ENCODE data around the gene PRSS27.

The PRSS27 gene

GRCh38 chr16:2720064-2720457 lies at the start of gene PRSS27:
Gene PRSS27, minus strand, starts transcription at chr16:2720224. Its CDS starts 64 bp downstream, at chr16:2720160.
- DNase-seq (ENCODE audit: low read depth in 3 of 3): no peak

- DNase-seq (ENCODE audit: low read depth in 3 of 3): no peak
Observed at GRCh38 chr16:2769675-2770056, 49.6 kb upstream of the PRSS27 start.

- no peak for DNase-seq (ENCODE audit: low read depth in 3 of 3)
Observed at GRCh38 chr16:2769100-2769529, 49.1 kb upstream of the PRSS27 start.

GRCh38 chr16:2768403-2769089 lies 48.5 kb upstream of the PRSS27 start:
- no peak for DNase-seq (ENCODE audit: low read depth in 3 of 3)

GRCh38 chr16:2767891-2768290 lies 47.9 kb upstream of the PRSS27 start:
- no peak for DNase-seq (ENCODE audit: low read depth in 3 of 3)

- no peak for DNase-seq (ENCODE audit: low read depth in 3 of 3)
Observed at GRCh38 chr16:2767140-2767731, 47.2 kb upstream of the PRSS27 start.

DNA sequence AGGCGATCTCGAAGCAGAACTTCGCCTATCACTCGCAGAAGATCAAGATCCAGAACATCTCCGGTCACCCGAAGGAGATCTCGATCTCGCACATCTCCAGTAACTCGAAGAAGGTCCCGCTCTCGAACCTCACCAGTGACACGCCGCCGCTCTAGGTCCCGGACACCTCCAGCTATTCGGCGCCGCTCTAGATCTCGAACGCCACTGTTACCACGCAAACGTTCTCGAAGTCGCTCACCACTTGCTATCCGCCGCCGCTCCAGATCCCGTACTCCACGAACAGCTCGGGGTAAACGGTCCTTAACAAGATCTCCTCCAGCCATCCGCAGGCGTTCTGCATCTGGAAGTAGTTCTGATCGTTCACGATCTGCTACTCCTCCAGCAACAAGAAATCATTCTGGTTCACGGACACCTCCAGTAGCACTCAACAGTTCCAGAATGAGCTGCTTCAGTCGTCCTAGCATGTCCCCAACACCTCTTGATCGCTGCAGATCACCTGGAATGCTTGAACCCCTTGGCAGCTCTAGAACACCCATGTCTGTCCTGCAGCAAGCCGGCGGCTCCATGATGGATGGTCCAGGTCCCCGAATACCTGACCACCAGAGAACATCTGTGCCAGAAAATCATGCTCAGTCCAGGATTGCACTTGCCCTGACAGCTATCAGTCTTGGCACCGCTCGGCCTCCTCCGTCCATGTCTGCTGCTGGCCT lies 46.6 kb upstream of the PRSS27 start:
- no peak for DNase-seq (ENCODE audit: low read depth in 3 of 3)

DNA sequence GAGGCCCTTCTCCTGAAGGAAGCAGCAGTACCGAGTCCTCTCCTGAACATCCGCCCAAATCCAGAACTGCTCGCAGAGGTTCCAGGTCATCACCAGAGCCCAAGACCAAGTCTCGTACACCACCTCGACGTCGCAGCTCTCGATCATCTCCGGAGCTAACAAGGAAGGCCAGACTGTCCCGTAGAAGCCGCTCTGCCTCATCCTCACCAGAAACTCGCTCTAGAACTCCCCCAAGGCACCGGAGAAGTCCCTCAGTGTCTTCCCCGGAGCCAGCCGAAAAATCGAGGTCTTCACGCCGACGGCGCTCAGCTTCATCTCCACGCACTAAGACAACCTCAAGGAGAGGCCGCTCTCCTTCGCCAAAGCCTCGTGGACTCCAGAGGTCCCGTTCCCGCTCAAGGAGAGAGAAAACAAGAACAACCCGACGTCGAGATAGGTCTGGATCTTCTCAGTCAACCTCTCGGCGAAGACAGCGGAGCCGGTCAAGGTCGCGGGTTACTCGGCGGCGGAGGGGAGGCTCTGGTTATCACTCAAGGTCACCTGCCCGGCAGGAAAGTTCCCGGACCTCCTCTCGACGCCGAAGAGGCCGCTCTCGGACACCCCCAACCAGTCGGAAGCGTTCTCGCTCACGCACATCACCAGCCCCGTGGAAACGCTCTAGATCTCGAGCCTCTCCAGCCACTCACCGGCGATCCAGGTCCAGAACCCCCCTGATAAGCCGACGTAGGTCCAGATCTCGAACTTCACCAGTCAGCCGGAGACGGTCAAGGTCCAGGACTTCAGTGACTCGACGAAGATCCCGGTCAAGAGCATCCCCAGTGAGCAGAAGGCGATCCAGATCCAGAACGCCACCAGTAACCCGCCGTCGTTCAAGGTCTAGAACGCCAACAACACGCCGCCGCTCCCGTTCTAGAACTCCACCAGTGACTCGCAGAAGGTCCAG lies 45.7 kb upstream of the PRSS27 start:
- DNase-seq (ENCODE audit: low read depth in 3 of 3): no peak

- no peak for DNase-seq (ENCODE audit: low read depth in 3 of 3)
Observed at GRCh38 chr16:2764718-2765117, 44.7 kb upstream of the PRSS27 start.

DNA sequence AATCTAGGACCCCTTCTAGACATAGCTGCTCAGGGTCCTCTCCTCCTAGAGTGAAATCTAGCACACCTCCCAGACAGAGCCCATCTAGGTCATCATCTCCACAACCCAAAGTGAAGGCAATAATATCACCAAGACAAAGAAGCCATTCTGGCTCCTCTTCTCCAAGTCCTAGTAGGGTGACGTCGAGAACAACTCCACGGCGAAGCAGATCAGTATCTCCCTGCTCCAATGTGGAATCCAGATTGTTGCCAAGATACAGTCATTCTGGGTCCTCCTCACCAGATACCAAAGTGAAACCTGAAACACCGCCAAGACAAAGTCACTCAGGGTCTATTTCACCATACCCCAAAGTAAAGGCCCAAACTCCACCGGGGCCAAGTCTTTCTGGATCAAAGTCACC lies 43.1 kb upstream of the PRSS27 start:
- DNase-seq (ENCODE audit: low read depth in 3 of 3): no peak

DNA sequence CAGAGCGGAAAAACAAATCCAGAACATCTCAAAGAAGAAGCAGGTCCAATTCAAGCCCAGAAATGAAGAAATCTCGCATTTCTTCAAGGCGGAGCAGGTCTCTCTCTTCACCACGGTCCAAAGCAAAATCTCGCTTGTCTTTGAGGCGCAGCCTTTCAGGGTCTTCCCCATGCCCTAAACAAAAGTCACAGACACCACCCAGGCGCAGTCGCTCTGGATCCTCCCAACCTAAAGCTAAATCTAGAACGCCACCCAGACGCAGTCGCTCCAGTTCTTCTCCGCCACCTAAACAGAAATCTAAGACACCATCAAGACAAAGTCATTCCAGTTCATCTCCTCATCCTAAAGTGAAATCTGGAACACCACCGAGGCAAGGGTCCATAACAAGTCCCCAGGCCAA lies 42.7 kb upstream of the PRSS27 start:
- DNase-seq (ENCODE audit: low read depth in 3 of 3): no peak

DNA sequence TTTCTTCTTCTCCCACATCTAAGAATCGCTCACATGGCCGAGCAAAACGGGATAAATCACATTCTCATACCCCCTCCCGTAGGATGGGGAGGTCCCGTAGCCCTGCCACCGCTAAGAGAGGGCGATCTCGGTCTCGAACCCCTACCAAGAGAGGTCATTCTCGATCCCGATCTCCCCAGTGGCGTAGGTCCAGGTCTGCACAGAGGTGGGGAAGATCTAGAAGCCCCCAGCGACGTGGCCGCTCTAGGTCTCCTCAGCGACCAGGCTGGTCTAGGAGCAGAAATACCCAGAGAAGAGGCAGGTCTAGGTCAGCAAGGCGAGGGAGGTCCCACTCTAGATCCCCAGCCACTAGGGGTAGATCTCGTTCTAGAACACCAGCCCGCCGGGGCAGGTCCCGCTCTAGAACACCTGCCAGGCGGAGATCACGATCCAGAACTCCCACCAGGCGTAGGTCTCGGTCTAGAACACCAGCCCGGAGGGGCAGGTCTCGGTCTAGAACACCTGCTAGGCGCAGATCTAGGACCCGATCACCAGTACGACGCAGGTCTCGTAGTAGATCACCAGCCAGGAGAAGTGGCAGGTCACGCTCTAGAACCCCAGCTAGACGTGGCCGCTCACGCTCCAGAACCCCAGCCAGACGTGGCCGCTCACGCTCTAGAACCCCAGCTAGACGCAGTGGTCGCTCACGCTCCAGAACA lies 42.0 kb upstream of the PRSS27 start:
- no peak for DNase-seq (ENCODE audit: low read depth in 3 of 3)

- DNase-seq (ENCODE audit: low read depth in 3 of 3): no peak
Observed at GRCh38 chr16:2761472-2761871, 41.4 kb upstream of the PRSS27 start.

- no peak for DNase-seq (ENCODE audit: low read depth in 3 of 3)
Observed at GRCh38 chr16:2757344-2757743, 37.3 kb upstream of the PRSS27 start.

DNA sequence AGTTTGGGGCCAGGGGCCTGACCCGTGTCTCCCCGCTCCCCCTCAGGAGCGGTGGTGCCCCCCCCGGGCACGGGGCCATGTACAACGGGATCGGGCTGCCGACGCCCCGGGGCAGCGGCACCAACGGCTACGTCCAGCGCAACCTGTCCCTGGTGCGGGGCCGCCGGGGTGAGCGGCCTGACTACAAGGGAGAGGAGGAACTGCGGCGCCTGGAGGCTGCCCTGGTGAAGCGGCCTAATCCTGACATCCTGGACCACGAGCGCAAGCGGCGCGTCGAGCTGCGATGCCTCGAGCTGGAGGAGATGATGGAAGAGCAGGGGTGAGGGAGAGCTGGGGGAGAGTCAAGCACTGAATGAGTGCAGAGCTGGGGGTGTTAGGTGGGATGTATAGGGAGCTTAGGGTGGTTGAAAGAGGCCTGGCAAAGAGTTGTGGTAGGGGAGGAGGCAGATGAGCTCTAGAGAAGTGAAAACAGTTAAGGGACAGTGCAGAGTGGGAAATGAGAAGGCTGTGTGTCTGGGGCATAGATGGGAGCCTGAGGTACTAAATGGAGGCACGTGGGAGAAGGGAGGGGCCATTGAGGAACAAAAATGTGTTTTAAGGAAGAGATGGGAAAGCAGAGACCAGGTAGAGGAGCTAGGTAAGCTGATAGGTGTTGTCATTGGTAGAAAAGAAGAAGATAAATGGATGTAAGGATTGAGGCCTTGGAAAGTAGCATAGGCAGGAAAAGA lies 36.4 kb upstream of the PRSS27 start:
- DNase-seq (ENCODE audit: low read depth in 3 of 3): no peak

- no peak for DNase-seq (ENCODE audit: low read depth in 3 of 3)
Observed at GRCh38 chr16:2755158-2755557, 35.1 kb upstream of the PRSS27 start.

- no peak for DNase-seq (ENCODE audit: low read depth in 3 of 3)
Observed at GRCh38 chr16:2753733-2754020, 33.7 kb upstream of the PRSS27 start.

DNA sequence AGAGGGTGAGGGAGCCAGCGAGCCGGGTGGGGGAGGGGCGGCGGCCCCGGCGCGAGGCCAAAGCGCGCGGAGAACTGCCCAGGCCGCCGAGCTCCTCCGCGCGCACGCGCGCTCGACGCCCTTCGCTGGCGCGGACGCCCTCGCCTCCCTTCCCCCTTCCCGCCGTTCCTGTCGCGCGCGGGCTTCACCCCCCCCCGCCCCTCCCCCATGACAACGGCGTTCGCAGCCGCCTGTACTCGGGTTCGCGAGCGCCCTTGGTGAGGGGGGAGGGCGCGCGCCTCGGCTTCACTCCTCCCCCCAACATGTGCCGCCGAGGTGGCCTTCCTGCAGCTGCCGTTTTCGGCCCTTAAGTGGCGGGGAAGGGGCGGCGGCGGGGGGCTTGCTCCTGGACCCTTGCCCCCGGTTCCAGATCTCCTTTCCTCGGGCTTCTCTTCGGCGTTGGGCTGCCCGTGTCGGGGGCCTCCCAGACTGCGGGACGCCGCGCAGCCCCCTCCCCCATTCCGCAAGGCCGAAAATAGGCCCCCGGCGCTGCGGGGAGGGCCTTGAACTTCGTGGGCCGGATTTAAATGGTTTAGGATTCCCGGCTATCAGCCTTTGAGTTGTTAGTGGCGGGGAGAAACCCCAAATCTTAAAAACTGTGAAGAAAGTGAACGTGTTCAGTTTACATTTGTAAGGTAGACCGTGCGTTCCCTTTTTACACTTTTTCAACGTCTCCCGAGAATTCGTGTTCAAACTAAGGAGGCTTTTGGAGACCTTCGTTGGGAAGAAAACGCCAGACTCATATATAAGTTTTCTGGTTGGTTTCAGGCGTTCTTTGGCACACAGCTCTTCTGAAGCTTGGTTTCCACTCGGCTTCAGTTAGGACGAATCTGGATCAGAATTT lies 33.1 kb upstream of the PRSS27 start:
- DNase-seq (ENCODE audit: low read depth in 3 of 3): peak in 2 of 3 donors; percentile 49 to 72

GRCh38 chr16:2752035-2752849 lies 32.2 kb upstream of the PRSS27 start, which contains the start of gene SRRM2:
Gene SRRM2, plus strand, starts transcription at chr16:2752638. Its CDS starts 3,727 bp downstream, at chr16:2756365.
- DNase-seq (ENCODE audit: low read depth in 3 of 3): peak; percentile 82 to 91 (median 91)
